Measurements from ENCODE around the gene LAMA5. TPM values are rescaled to one million over a fixed set of nuclear protein-coding genes. Genes with fewer than 3 reads are reported as not detected.
A peak's percentile ranks its signal among the peaks of the same experiment; 100 is the strongest.

The LAMA5 gene
- total RNA-seq, 2 donors from 2014 or later, result 315 to 369 TPM

- H3K9ac ChIP-seq (ENCODE audit: extremely low read depth, low read length, poor library complexity, severe bottlenecking), result no peak overlapping the region
- H3K27me3 Mint-ChIP-seq (ENCODE audit: insufficient read depth), result no peaks in the 10 kb centered on the region
- no peaks in the 10 kb centered on the region for H3K9me3 Mint-ChIP-seq
- H3K36me3 ChIP-seq (ENCODE audit: control insufficient read depth, insufficient read depth, low read length), result peaks cover 30% of the 10 kb centered on the region
- no peaks in the 10 kb centered on the region for H3K9me3 ChIP-seq (ENCODE audit: control insufficient read depth, low read length)
- no peak for DNase-seq
- peak overlapping the region; percentile 100 for H3K4me3 ChIP-seq (ENCODE audit: low read length)
- H3K27ac ChIP-seq (ENCODE audit: low read depth, low read length), result no peak overlapping the region
- peak overlapping the region; percentile 94 for H3K4me3 Mint-ChIP-seq
- peak overlapping the region; percentile 92 for H3K27ac Mint-ChIP-seq
- peaks cover 20% of the 10 kb centered on the region for H3K4me1 Mint-ChIP-seq
- H3K4me1 ChIP-seq (ENCODE audit: control insufficient read depth, insufficient read depth, low read length), result no peaks in the 10 kb centered on the region
- TF ChIP-seq, protein P1, sequence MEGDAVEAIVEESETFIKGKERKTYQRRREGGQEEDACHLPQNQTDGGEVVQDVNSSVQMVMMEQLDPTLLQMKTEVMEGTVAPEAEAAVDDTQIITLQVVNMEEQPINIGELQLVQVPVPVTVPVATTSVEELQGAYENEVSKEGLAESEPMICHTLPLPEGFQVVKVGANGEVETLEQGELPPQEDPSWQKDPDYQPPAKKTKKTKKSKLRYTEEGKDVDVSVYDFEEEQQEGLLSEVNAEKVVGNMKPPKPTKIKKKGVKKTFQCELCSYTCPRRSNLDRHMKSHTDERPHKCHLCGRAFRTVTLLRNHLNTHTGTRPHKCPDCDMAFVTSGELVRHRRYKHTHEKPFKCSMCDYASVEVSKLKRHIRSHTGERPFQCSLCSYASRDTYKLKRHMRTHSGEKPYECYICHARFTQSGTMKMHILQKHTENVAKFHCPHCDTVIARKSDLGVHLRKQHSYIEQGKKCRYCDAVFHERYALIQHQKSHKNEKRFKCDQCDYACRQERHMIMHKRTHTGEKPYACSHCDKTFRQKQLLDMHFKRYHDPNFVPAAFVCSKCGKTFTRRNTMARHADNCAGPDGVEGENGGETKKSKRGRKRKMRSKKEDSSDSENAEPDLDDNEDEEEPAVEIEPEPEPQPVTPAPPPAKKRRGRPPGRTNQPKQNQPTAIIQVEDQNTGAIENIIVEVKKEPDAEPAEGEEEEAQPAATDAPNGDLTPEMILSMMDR (conservative IDR thresholded peaks at IDR 0.05), result peak; percentile 54
- no peaks in the 10 kb centered on the region for H3K27me3 ChIP-seq (ENCODE audit: control insufficient read depth, insufficient read depth, low read length, poor library complexity, severe bottlenecking)
- 94 to 95% methylated on average over 11 of the region's 11 CpGs for WGBS, 2 experiments (ENCODE audit: insufficient coverage in 1 of 2, insufficient read length in 1 of 2)
- H3K36me3 Mint-ChIP-seq (ENCODE audit: low read depth), result peaks cover 31% of the 10 kb centered on the region
Measured at GRCh38 chr20:62388839-62389600, 21.9 kb upstream of the LAMA5 start.

- Histone ChIP-seq H3K36me3 (ENCODE audit: control insufficient read depth, insufficient read depth, low read length) (peaks cover 33% of the 10 kb centered on the region), H3K4me3 (ENCODE audit: low read length) (peak overlapping the region; percentile 100), H3K27ac (ENCODE audit: low read depth, low read length) (no peak overlapping the region), H3K9me3 (ENCODE audit: control insufficient read depth, low read length) (no peaks in the 10 kb centered on the region), H3K27me3 (ENCODE audit: control insufficient read depth, insufficient read depth, low read length, poor library complexity, severe bottlenecking) (no peaks in the 10 kb centered on the region), H3K4me1 (ENCODE audit: control insufficient read depth, insufficient read depth, low read length) (no peaks in the 10 kb centered on the region), H3K9ac (ENCODE audit: extremely low read depth, low read length, poor library complexity, severe bottlenecking) (peak overlapping the region; percentile 91)
- no peaks in the 10 kb centered on the region for H3K9me3 Mint-ChIP-seq
- TF ChIP-seq, protein P1 (conservative IDR thresholded peaks at IDR 0.05), result no peak
- peak overlapping the region; percentile 92 for H3K27ac Mint-ChIP-seq
- 87 to 91% methylated on average over 13 to 20 of the region's 20 CpGs for WGBS, 2 experiments (ENCODE audit: insufficient coverage in 1 of 2, insufficient read length in 1 of 2)
- H3K4me1 Mint-ChIP-seq, result peaks cover 20% of the 10 kb centered on the region
- H3K27me3 Mint-ChIP-seq (ENCODE audit: insufficient read depth), result no peaks in the 10 kb centered on the region
- no peak for DNase-seq
- H3K36me3 Mint-ChIP-seq (ENCODE audit: low read depth), result peaks cover 31% of the 10 kb centered on the region
- peak overlapping the region; percentile 94 for H3K4me3 Mint-ChIP-seq
Measured at GRCh38 chr20:62387933-62388635, 21.0 kb upstream of the LAMA5 start.

DNA sequence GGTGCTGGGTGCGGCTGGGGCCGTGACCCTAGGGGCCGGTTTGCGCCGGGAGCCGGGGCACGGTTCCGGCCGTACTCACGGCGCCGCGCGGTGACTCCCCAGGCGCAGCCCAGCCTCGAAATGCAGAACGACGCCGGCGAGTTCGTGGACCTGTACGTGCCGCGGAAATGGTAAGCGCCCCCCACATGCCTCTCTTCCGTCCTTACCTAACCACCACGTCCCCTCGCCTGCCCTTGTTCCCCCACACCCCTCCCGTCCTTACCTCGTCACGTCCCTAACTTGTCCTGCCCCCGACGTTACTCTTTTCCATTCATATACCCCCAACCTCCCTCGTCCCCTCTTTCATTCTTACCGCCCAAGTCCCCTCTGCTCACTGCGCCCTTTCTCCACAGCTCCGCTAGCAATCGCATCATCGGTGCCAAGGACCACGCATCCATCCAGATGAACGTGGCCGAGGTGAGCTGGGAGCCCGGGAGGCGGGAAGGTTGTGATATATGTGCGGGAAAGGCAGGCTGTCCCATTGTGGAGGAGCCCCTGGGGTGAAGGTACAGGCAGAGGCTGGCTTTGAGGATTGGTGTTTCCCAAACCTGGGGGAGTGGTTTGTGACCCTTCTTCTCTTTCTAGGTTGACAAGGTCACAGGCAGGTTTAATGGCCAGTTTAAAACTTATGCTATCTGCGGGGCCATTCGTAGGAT lies 20.3 kb upstream of the LAMA5 start:
- TF ChIP-seq, protein P1 (conservative IDR thresholded peaks at IDR 0.05), result no peak
- no peaks in the 10 kb centered on the region for H3K4me1 ChIP-seq (ENCODE audit: control insufficient read depth, insufficient read depth, low read length)
- peak overlapping the region; percentile 91 for H3K9ac ChIP-seq (ENCODE audit: extremely low read depth, low read length, poor library complexity, severe bottlenecking)
- 4 to 9% methylated on average over 23 to 47 of the region's 47 CpGs for WGBS, 2 experiments (ENCODE audit: insufficient coverage in 1 of 2, insufficient read length in 1 of 2)
- peaks cover 22% of the 10 kb centered on the region for H3K4me1 Mint-ChIP-seq
- peaks cover 34% of the 10 kb centered on the region for H3K36me3 ChIP-seq (ENCODE audit: control insufficient read depth, insufficient read depth, low read length)
- H3K9me3 Mint-ChIP-seq, result no peaks in the 10 kb centered on the region
- peak overlapping the region; percentile 100 for H3K4me3 ChIP-seq (ENCODE audit: low read length)
- H3K9me3 ChIP-seq (ENCODE audit: control insufficient read depth, low read length), result no peaks in the 10 kb centered on the region
- H3K27me3 Mint-ChIP-seq (ENCODE audit: insufficient read depth), result no peaks in the 10 kb centered on the region
- peak overlapping the region; percentile 92 for H3K27ac Mint-ChIP-seq
- peak overlapping the region; percentile 94 for H3K4me3 Mint-ChIP-seq
- H3K36me3 Mint-ChIP-seq (ENCODE audit: low read depth), result peaks cover 34% of the 10 kb centered on the region
- H3K27me3 ChIP-seq (ENCODE audit: control insufficient read depth, insufficient read depth, low read length, poor library complexity, severe bottlenecking), result no peaks in the 10 kb centered on the region
- no peak overlapping the region for H3K27ac ChIP-seq (ENCODE audit: low read depth, low read length)
- no peak for DNase-seq

Data from endodermal cell (in vitro differentiated cells).